ENCODE data around the gene MAP1LC3B. TPM values are rescaled to one million over a fixed set of nuclear protein-coding genes. Genes with fewer than 3 reads are reported as not detected.
A peak's percentile ranks its signal among the peaks of the same experiment; 100 is the strongest.

The MAP1LC3B gene
- total RNA-seq, 1 donor from 2014 or later: 189 TPM

- no peaks in the 10 kb centered on the region for H3K27me3 Mint-ChIP-seq (ENCODE audit: low read depth)
- no peak for TF ChIP-seq CTCF (IDR thresholded peaks at IDR 0.05)
- no peak overlapping the region for H3K4me3 Mint-ChIP-seq (ENCODE audit: unreplicated experiment)
- H3K27ac Mint-ChIP-seq (ENCODE audit: unreplicated experiment): no peak overlapping the region
- DNase-seq (ENCODE audit: low spot score): no peak
- peaks cover 16% of the 10 kb centered on the region for H3K4me1 Mint-ChIP-seq (ENCODE audit: low read depth)
- no peaks in the 10 kb centered on the region for H3K9me3 Mint-ChIP-seq (ENCODE audit: low read depth)
- peaks cover 20% of the 10 kb centered on the region for H3K36me3 Mint-ChIP-seq (ENCODE audit: low read depth)
These were observed 47.8 kb upstream of the MAP1LC3B start for GRCh38 chr16:87344165-87344930.

GRCh38 chr16:87344931-87345631, 47.1 kb upstream of the MAP1LC3B start:
- no peaks in the 10 kb centered on the region for H3K27me3 Mint-ChIP-seq (ENCODE audit: low read depth)
- peaks cover 22% of the 10 kb centered on the region for H3K36me3 Mint-ChIP-seq (ENCODE audit: low read depth)
- no peaks in the 10 kb centered on the region for H3K9me3 Mint-ChIP-seq (ENCODE audit: low read depth)
- no peak for DNase-seq (ENCODE audit: low spot score)
- H3K27ac Mint-ChIP-seq (ENCODE audit: unreplicated experiment): peak overlapping the region; percentile 14
- H3K4me3 Mint-ChIP-seq (ENCODE audit: unreplicated experiment): no peak overlapping the region
- TF ChIP-seq CTCF (IDR thresholded peaks at IDR 0.05): no peak
- H3K4me1 Mint-ChIP-seq (ENCODE audit: low read depth): peaks cover 16% of the 10 kb centered on the region

- Mint-ChIP-seq H3K4me3 (ENCODE audit: unreplicated experiment) (no peak overlapping the region), H3K36me3 (ENCODE audit: low read depth) (peaks cover 20% of the 10 kb centered on the region), H3K27ac (ENCODE audit: unreplicated experiment) (peak overlapping the region; percentile 14), H3K27me3 (ENCODE audit: low read depth) (no peaks in the 10 kb centered on the region), H3K4me1 (ENCODE audit: low read depth) (peaks cover 22% of the 10 kb centered on the region), H3K9me3 (ENCODE audit: low read depth) (no peaks in the 10 kb centered on the region)
- no peak for DNase-seq (ENCODE audit: low spot score)
- TF ChIP-seq CTCF (IDR thresholded peaks at IDR 0.05): no peak
These were observed 46.3 kb upstream of the MAP1LC3B start for GRCh38 chr16:87345726-87346424.

- Mint-ChIP-seq H3K27ac (ENCODE audit: unreplicated experiment) (no peak overlapping the region), H3K4me1 (ENCODE audit: low read depth) (peaks cover 24% of the 10 kb centered on the region), H3K9me3 (ENCODE audit: low read depth) (no peaks in the 10 kb centered on the region), H3K27me3 (ENCODE audit: low read depth) (no peaks in the 10 kb centered on the region), H3K36me3 (ENCODE audit: low read depth) (peaks cover 20% of the 10 kb centered on the region), H3K4me3 (ENCODE audit: unreplicated experiment) (no peak overlapping the region)
- DNase-seq (ENCODE audit: low spot score): no peak
- no peak for TF ChIP-seq CTCF (IDR thresholded peaks at IDR 0.05)
These were observed 45.5 kb upstream of the MAP1LC3B start for GRCh38 chr16:87346517-87347060.

Data from chondrocyte (in vitro differentiated cells).